ENCODE results near the gene WWOX. TPM values are rescaled to one million over a fixed set of nuclear protein-coding genes. Genes with fewer than 3 reads are reported as not detected.
A peak's percentile ranks its signal among the peaks of the same experiment; 100 is the strongest.

WWOX gene
- total RNA-seq, 1 experiment from 2014 or later, result 79.9 TPM

DNA sequence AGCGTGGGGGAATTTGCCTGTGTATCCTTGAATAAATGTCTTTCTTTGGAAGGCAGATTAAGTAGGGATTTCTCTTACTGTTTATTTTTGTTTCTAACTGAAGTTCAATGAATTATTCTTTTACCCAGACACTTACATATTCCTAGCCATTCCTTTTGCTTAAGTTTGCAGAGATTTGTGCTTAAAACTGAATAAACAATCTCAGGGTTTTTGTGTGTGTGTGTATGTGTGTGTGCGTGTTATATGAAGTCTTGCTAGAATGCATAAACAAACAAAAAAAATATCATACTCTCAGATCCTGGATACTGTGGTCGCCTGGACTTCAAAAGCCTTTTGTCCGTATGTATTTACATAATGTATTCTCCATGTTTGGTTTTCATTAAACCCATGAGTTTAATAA, 828.3 kb downstream of the WWOX start:
- BruUV-seq (replicated peaks), result no TSS peak
- no peaks in the 10 kb centered on the region for H3K27me3 ChIP-seq (replicated peaks; ENCODE audit: insufficient read depth, low read depth, low read length, poor library complexity)
- H3K4me3 ChIP-seq (ENCODE audit: low read depth, low read length, poor library complexity, severe bottlenecking), result no peak overlapping the region
- CTCF ChIA-PET, result no interaction called here
- H3K9me3 ChIP-seq (ENCODE audit: low read depth, low read length, poor library complexity, severe bottlenecking), result peaks cover 3% of the 10 kb centered on the region
- H3K4me1 ChIP-seq (ENCODE audit: insufficient read depth, low read length, poor library complexity, severe bottlenecking), result peaks cover 4% of the 10 kb centered on the region
- no peak for TF ChIP-seq EZH2 (IDR thresholded peaks at IDR 0.05; ENCODE audit: borderline replicate concordance, low read depth, low read length, poor library complexity, severe bottlenecking)
- TF ChIP-seq, protein P1, sequence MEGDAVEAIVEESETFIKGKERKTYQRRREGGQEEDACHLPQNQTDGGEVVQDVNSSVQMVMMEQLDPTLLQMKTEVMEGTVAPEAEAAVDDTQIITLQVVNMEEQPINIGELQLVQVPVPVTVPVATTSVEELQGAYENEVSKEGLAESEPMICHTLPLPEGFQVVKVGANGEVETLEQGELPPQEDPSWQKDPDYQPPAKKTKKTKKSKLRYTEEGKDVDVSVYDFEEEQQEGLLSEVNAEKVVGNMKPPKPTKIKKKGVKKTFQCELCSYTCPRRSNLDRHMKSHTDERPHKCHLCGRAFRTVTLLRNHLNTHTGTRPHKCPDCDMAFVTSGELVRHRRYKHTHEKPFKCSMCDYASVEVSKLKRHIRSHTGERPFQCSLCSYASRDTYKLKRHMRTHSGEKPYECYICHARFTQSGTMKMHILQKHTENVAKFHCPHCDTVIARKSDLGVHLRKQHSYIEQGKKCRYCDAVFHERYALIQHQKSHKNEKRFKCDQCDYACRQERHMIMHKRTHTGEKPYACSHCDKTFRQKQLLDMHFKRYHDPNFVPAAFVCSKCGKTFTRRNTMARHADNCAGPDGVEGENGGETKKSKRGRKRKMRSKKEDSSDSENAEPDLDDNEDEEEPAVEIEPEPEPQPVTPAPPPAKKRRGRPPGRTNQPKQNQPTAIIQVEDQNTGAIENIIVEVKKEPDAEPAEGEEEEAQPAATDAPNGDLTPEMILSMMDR (conservative IDR thresholded peaks at IDR 0.05; ENCODE audit: low read depth, low read length), result no peak
- POLR2A ChIA-PET (ENCODE audit: low non-redundant PET), result no interaction called here
- intact Hi-C loops (cut with micrococcal nuclease; ENCODE audit: unreplicated experiment), result no loop called here
- DNase-seq (ENCODE audit: low spot score), result no peak
- H3K27ac ChIP-seq (ENCODE audit: low read depth, low read length, poor library complexity, severe bottlenecking), result no peak overlapping the region
- no peaks in the 10 kb centered on the region for H3K36me3 ChIP-seq (ENCODE audit: insufficient read depth, low read length, poor library complexity, severe bottlenecking)

DNA sequence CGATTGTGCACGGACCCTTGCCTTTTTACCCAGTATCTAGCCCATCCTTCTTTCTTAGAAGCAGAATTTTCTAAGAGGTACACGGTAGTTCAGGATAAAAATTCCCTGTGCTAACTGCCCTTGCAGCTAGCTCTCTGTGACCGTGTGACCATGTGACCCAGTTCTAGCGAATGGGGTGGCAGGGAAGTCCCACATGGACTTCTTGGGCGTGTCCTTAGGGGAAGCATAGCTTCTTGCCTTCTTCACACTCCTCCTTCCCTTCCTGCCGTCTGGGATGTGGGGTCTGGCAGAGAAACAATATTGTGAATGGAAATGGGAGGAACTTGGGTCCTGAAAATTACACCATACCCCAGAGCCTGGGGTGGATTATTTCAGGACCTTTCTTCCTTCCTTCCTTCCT, 830.4 kb downstream of the WWOX start:
- Histone ChIP-seq H3K9me3 (ENCODE audit: low read depth, low read length, poor library complexity, severe bottlenecking) (peaks cover 3% of the 10 kb centered on the region), H3K27me3 (replicated peaks; ENCODE audit: insufficient read depth, low read depth, low read length, poor library complexity) (no peaks in the 10 kb centered on the region), H3K4me3 (ENCODE audit: low read depth, low read length, poor library complexity, severe bottlenecking) (no peak overlapping the region), H3K27ac (ENCODE audit: low read depth, low read length, poor library complexity, severe bottlenecking) (no peak overlapping the region), H3K36me3 (ENCODE audit: insufficient read depth, low read length, poor library complexity, severe bottlenecking) (no peaks in the 10 kb centered on the region), H3K4me1 (ENCODE audit: insufficient read depth, low read length, poor library complexity, severe bottlenecking) (peaks cover 4% of the 10 kb centered on the region)
- ChIA-PET POLR2A (ENCODE audit: low non-redundant PET) (interaction anchor here (0.6 kb wide), 1 partner anchor 172 kb away, joined by 3 read pairs; no protein-coding TSS in a partner anchor), CTCF (interaction anchor here (0.7 kb wide), 1 partner anchor 461 kb away, joined by 5 read pairs; no protein-coding TSS in a partner anchor)
- BruUV-seq (replicated peaks), result no TSS peak
- intact Hi-C loops (cut with micrococcal nuclease; ENCODE audit: unreplicated experiment), result no loop called here
- no peak for TF ChIP-seq EZH2 (IDR thresholded peaks at IDR 0.05; ENCODE audit: borderline replicate concordance, low read depth, low read length, poor library complexity, severe bottlenecking)
- TF ChIP-seq, protein P1 (conservative IDR thresholded peaks at IDR 0.05; ENCODE audit: low read depth, low read length), result no peak
- DNase-seq (ENCODE audit: low spot score), result peak; percentile 62

DNA sequence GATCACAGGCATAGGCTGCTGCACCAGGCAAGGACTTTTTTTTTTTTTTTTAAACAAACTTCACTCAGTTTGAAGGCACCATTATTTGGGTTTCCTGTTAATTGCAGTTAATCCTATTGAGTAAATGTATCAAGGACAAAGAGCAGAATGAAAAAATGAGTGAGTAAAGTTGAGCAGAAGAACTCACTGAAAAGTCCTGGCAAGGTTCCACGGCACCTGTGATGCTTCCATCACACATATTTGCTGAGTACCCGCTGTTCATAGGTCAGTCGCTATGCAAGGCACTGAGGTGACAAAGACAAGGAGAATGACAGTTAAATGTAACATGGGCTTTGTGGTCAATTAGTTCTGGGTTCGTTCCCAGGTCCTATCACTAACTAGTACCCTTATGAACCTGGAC, 831.1 kb downstream of the WWOX start:
- no peak for TF ChIP-seq EZH2 (IDR thresholded peaks at IDR 0.05; ENCODE audit: borderline replicate concordance, low read depth, low read length, poor library complexity, severe bottlenecking)
- TF ChIP-seq, protein P1 (conservative IDR thresholded peaks at IDR 0.05; ENCODE audit: low read depth, low read length), result no peak
- peak; percentile 59 for DNase-seq (ENCODE audit: low spot score)
- H3K36me3 ChIP-seq (ENCODE audit: insufficient read depth, low read length, poor library complexity, severe bottlenecking), result no peaks in the 10 kb centered on the region
- no peak overlapping the region for H3K27ac ChIP-seq (ENCODE audit: low read depth, low read length, poor library complexity, severe bottlenecking)
- H3K4me1 ChIP-seq (ENCODE audit: insufficient read depth, low read length, poor library complexity, severe bottlenecking), result peaks cover 4% of the 10 kb centered on the region
- POLR2A ChIA-PET (ENCODE audit: low non-redundant PET), result interaction anchor here (0.6 kb wide), 1 partner anchor 173 kb away, joined by 3 read pairs; no protein-coding TSS in a partner anchor
- H3K9me3 ChIP-seq (ENCODE audit: low read depth, low read length, poor library complexity, severe bottlenecking), result peaks cover 3% of the 10 kb centered on the region
- CTCF ChIA-PET, result no interaction called here
- no TSS peak for BruUV-seq (replicated peaks)
- no peak overlapping the region for H3K4me3 ChIP-seq (ENCODE audit: low read depth, low read length, poor library complexity, severe bottlenecking)
- no peaks in the 10 kb centered on the region for H3K27me3 ChIP-seq (replicated peaks; ENCODE audit: insufficient read depth, low read depth, low read length, poor library complexity)
- intact Hi-C loops (cut with micrococcal nuclease; ENCODE audit: unreplicated experiment), result no loop called here

Data from A673 (cell line).